HG02884 (cell line): ENCODE results near the gene CTNND2.
"Not testable (repeated sequence)": the region's sequence is repeated elsewhere in the genome, so short reads cannot be mapped to it uniquely, and the experiment has no call there.

Source experiments
- ATAC-seq: cut with Tn5 transposase; IDR thresholded peaks from one replicate; pipeline ENCODE4 v1.9.1; 2021; ENCODE audit warnings: mild to moderate bottlenecking, moderate library complexity; ENCODE audit not compliant: unreplicated experiment

Gene CTNND2

GRCh38 chr5:11482011-11482410, 422.2 kb downstream of the CTNND2 start:
- ATAC-seq = no peak

- ATAC-seq = no peak
Measured at GRCh38 chr5:11477786-11478185, 426.5 kb downstream of the CTNND2 start.

GRCh38 chr5:11476866-11477265, 427.4 kb downstream of the CTNND2 start:
- no peak for ATAC-seq

GRCh38 chr5:11468334-11469039, 435.8 kb downstream of the CTNND2 start:
- ATAC-seq = no peak

GRCh38 chr5:11467588-11467987, 436.7 kb downstream of the CTNND2 start:
- no peak for ATAC-seq

GRCh38 chr5:11459716-11460115, 444.5 kb downstream of the CTNND2 start:
- ATAC-seq = no peak

- ATAC-seq = no peak
Measured at GRCh38 chr5:11455505-11455904, 448.7 kb downstream of the CTNND2 start.

GRCh38 chr5:11452852-11453251, 451.4 kb downstream of the CTNND2 start:
- no peak for ATAC-seq

GRCh38 chr5:11449966-11450365, 454.3 kb downstream of the CTNND2 start:
- no peak for ATAC-seq

GRCh38 chr5:11449217-11449616, 455.0 kb downstream of the CTNND2 start:
- no peak for ATAC-seq

- no peak for ATAC-seq
Measured at GRCh38 chr5:11443831-11444230, 460.4 kb downstream of the CTNND2 start.

GRCh38 chr5:11432116-11432515, 472.1 kb downstream of the CTNND2 start:
- no peak for ATAC-seq

GRCh38 chr5:11429254-11429653, 475.0 kb downstream of the CTNND2 start:
- ATAC-seq = no peak

GRCh38 chr5:11427569-11427968, 476.7 kb downstream of the CTNND2 start:
- ATAC-seq = no peak

- ATAC-seq = no peak
Measured at GRCh38 chr5:11426442-11426841, 477.8 kb downstream of the CTNND2 start.

- ATAC-seq = no peak
Measured at GRCh38 chr5:11422342-11422741, 481.9 kb downstream of the CTNND2 start.

GRCh38 chr5:11420969-11421368, 483.3 kb downstream of the CTNND2 start:
- no peak for ATAC-seq

GRCh38 chr5:11415751-11416150, 488.5 kb downstream of the CTNND2 start:
- no peak for ATAC-seq

GRCh38 chr5:11414732-11415131, 489.5 kb downstream of the CTNND2 start:
- ATAC-seq = not testable (repeated sequence)

GRCh38 chr5:11411621-11412020, 492.6 kb downstream of the CTNND2 start:
- no peak for ATAC-seq

- ATAC-seq = no peak
Measured at GRCh38 chr5:11407556-11408145, 496.6 kb downstream of the CTNND2 start.

- no peak for ATAC-seq
Measured at GRCh38 chr5:11400316-11400715, 503.9 kb downstream of the CTNND2 start.

GRCh38 chr5:11398728-11399127, 505.5 kb downstream of the CTNND2 start:
- no peak for ATAC-seq
